ENCODE measurements around the gene LOXL3. TPM values are rescaled to one million over a fixed set of nuclear protein-coding genes. Genes with fewer than 3 reads are reported as not detected.

Gene LOXL3
- total RNA-seq, 1 experiment from 2014 or later: 9.9 TPM

GRCh38 chr2:74551942-74552913 lies 1.5 kb downstream of the LOXL3 start:
- no peak for DNase-seq (ENCODE audit: low read depth)

DNA sequence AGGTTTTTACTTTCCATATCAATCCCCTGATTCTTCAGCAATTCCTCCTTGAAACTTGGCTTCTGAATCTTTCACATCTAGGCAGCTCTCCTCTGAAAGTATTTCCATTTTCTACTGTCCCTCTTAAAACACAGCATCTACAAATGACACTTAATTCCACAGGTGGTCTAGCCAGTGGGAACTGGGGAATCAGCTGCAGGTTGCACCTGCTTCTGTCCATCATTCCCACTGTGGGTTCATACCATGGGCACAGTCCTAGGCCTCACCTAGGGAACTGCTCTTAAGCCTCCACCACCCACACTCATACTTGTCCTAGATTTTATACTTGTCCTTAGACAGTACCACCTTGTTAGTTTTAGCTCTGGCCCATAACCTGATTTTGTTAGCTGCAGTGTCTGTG lies 2.2 kb downstream of the LOXL3 start:
- DNase-seq (ENCODE audit: low read depth): no peak

- no peak for DNase-seq (ENCODE audit: low read depth)
These were observed 3.5 kb downstream of the LOXL3 start for GRCh38 chr2:74550231-74550630.

DNA sequence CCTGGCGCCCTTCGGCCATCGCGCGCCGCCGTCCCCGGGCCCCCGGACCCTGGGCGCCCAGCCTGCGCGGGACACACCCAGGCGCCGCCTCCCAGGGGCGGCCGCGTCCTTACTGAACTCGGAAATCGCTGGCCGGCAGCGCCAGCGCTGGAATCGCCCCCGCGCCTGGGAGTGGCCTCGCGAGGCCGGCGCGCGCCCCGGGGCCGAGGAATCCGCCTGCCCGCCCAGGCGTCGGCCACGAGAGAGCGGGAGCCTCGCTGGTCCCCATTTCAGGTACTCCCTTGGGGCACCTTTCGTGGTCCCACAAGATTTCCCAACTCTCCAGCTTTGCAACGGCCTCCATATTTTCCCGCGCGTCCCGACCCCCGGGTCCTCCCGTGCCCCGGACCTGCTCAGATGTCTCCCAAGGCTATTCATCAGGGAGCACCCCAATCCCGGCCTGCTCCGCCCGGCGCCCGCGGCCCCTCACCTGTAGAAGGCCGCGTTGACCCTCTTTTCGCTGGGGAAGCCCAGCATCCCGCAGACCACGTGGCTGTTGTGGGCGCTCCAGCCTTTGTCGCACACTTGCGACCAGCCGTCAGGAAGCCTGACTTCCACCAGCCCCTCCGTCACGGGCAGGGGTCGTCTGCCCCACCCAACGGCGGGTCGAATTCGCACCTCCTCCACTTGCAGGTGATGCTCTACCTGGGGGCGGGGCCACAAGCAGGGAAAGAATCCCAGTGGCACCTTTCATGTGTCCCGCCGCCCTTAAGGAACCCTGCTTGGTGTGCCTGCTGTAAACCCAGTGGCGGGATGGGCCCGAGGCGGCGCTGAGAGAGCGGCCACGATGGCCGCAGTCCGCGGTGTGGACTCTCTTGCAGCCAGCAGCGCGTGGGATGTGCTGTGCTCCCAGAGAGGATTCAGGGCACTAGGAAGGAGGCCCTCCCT lies 4.6 kb downstream of the LOXL3 start:
- DNase-seq (ENCODE audit: low read depth): peak; percentile 47

GRCh38 chr2:74548285-74548899 lies 5.3 kb downstream of the LOXL3 start:
- no peak for DNase-seq (ENCODE audit: low read depth)

DNA sequence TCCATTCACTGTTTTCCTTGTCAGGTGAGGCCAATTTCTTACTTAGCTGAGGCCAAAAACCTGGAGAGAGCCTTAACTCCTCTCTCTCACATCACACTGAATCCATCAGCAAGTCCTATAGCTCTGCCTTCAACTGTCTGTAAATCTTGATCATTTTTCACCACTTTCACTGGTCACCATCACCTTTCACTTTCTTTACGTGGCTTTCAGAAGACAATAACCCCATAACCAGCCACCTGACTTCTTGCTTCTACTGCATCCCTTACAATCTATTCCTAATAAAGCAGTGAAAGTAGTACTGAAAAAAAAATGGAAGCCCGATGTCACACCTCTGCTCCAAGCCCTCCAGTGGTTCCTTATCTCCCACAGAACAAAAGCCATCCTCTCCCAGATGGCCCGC lies 7.7 kb downstream of the LOXL3 start:
- no peak for DNase-seq (ENCODE audit: low read depth)

DNA sequence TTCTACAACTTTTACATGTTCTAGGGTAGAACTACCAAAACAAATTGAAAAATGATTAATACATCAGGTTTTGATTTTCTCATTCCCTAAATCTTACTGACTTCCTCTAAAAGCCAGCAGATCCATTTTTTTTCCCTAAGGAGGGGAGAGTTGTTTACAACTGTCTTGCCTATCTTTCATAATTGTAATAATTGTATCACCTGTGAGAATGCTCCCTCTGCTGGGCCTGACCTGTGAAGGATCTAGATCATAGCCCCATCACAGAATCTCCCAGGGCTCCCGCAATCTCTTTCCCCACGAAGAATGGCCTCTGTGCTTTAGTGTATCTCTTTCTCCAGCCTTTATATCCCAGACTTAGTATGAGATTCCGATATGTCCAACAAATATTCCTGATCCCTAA lies 9.1 kb downstream of the LOXL3 start:
- no peak for DNase-seq (ENCODE audit: low read depth)

- no peak for DNase-seq (ENCODE audit: low read depth)
These were observed 10.8 kb downstream of the LOXL3 start for GRCh38 chr2:74542978-74543377.

- DNase-seq (ENCODE audit: low read depth): no peak
These were observed 13.5 kb downstream of the LOXL3 start for GRCh38 chr2:74540291-74540690.

DNA sequence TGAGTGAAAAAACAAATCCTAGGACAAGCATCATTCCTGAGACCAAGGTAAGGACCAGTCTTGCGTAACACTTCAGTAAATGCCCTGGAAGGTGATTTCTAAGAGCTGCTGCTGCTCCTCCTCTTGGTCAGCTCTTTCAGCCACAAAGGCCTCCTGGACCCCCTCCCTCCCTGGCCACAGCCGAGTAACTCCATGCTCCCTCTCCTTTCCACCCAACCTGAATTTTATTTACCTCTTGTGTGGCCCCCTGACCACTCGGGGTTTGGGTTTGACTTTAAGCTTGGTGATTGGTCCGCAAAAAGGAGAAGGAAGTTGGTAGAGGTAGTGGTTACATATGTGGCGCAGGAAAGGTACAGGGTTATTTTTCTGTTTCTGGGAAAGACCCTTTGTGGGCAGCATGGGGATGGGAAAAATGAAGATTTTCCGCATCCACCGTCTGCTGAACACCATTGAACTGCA lies 14.8 kb downstream of the LOXL3 start:
- no peak for DNase-seq (ENCODE audit: low read depth)

DNA sequence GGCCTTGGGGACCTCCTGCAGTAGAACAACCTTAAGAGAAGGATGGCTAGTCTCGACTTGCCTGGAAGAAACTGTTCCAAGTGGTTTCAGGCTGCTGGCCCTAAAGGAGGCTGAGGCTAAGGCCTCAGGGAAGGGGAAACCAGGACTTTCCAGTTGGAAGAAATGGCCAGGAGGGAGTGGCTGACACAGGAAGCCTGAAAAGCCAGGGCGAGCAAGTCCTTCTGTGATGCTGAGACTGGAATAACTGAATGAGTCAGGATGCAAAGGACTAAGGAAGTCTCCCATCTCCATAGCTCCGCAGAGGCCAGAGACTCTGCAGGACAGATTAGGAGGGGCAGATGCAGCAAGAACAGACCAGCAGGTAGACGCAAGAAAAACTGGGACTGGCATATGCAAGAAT lies 16.6 kb downstream of the LOXL3 start:
- no peak for DNase-seq (ENCODE audit: low read depth)

DNA sequence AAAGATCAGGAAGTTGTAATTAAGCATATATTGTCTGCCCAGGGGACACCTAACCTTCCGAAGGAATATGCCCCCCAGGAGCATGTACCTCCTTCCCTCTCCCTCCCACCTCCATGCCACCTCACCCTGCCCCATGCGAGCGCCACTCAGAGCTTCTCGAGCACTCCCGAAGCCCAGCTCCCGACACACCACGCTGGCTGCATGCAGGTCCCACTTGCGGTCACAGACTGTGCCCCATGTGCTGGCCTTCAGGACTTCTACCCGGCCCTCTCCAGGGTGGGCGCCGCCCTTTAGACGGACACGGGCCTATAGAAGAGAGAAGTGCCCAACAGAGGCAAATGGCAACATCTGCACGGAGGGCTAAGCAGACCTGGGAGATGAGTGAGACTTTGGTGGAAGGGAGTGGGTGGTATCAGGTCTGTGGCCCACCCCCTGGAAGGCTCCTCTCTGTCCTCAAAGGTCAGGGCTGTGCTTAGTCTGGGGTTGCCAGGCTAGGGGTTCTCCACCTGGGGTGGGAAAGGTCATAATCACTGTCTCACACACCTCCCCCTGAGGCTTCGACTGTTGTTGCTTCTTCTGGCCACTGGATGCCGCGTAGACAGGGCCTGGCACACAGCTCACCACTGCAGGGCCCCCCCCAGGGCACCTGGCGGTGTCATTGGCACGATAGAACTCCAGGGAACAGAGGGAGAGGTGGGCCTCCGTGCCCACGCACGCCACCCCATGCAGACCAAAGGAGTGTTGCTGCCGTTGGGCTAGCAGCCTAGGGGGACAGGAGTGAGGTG lies 17.4 kb downstream of the LOXL3 start:
- DNase-seq (ENCODE audit: low read depth): no peak

DNA sequence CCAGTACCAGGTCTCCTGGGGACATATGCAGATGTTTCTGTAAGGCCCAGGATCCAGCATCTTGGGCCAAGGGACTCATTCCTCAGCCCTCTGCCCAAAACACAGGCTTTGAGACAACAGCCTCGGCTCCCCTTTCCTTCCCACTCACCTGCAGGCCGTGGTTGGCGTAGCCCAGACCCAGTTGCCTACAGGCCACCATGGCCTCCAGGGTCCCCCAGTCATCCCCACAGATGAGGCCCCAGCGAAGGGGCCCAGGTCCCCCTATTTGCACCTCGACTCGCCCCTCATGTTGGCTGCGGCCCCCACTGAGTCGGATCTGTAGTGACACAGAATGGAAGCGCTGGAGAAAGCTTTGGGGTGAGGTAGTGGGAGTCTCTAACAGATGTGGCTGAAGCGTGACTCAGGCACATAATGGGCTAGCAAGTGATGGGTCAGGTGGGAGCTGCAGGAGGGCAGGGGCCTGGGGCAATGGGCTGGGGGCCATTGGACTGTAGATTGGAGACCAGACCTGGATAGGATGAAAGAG lies 18.2 kb downstream of the LOXL3 start:
- no peak for DNase-seq (ENCODE audit: low read depth)

GRCh38 chr2:74534411-74534810 lies 19.3 kb downstream of the LOXL3 start:
- no peak for DNase-seq (ENCODE audit: low read depth)

- DNase-seq (ENCODE audit: low read depth): no peak
These were observed 20.3 kb downstream of the LOXL3 start for GRCh38 chr2:74533464-74533863.

DNA sequence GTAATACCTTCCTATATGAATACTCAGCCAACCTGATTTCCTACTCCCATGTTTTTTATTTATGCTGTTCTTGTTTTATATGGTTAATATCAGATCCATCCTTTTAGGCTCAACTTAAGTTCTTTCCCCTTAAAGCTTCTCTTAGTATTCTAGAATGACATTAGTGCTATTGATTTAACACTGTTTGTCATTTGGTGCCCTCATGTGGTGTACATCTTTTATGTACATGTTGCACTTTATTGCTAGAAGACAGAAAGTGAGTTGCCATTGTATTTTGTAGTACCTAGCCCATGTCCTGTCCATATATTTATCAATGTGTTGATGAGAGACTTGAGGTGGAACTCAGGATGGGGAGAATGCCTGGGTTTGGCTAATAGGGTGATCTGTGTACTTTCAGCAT lies 21.5 kb downstream of the LOXL3 start:
- DNase-seq (ENCODE audit: low read depth): peak; percentile 57

GRCh38 chr2:74531666-74532065 lies 22.1 kb downstream of the LOXL3 start:
- no peak for DNase-seq (ENCODE audit: low read depth)

DNA sequence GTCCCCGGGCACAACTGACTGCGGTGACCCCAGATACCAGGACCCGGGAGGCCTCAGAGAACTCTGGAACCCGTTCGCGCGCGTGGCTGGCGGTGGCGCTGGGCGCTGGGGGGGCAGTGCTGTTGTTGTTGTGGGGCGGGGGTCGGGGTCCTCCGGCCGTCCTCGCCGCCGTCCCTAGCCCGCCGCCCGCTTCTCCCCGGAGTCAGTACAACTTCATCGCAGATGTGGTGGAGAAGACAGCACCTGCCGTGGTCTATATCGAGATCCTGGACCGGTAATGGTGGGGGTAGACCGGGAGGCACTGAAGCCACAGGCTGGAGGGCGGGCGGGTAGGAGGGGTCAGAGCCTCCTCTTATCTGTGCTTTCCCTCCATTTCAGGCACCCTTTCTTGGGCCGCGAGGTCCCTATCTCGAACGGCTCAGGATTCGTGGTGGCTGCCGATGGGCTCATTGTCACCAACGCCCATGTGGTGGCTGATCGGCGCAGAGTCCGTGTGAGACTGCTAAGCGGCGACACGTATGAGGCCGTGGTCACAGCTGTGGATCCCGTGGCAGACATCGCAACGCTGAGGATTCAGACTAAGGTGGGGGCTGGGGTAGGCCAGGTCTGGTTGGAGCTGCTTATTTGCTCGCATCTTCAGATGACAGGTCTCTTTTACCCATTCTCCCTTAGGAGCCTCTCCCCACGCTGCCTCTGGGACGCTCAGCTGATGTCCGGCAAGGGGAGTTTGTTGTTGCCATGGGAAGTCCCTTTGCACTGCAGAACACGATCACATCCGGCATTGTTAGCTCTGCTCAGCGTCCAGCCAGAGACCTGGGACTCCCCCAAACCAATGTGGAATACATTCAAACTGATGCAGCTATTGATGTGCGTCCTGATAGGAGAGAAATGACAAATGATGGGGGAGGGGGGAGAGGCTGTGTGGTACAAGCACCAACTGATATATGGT lies 23.2 kb downstream of the LOXL3 start:
- DNase-seq (ENCODE audit: low read depth): peak; percentile 31

Data from LHCN-M2 (cell line).